Smooth muscle cell (in vitro differentiated cells): Measurements from ENCODE around the gene LIMS2. TPM values are rescaled to one million over a fixed set of nuclear protein-coding genes. Genes with fewer than 3 reads are reported as not detected.

Experiments
- DNase-seq: peaks from one replicate; lab custom pipeline; 2025; ENCODE audit not compliant: unreplicated experiment; lab: John Stamatoyannopoulos, UW
- H2AFZ ChIP-seq: fragments of 200-600 bp; sonication (generic); 2 replicates; pipeline ENCODE4 v1.6.0; 2016; ENCODE audit warnings: antibody characterized with exemption, low read depth, mild to moderate bottlenecking
- H3F3A ChIP-seq: fragments of 200-600 bp; sonication (generic); 2 replicates; pipeline ENCODE4 v1.6.0; 2017; ENCODE audit warnings: antibody characterized with exemption, low read depth
- H3K27ac ChIP-seq: fragments of 200-600 bp; sonication (generic); 2 replicates; pipeline ENCODE4 v1.5.1; 2016; ENCODE audit warnings: low read depth, mild to moderate bottlenecking
- H3K27me3 ChIP-seq: fragments of 200-600 bp; sonication (generic); 2 replicates; pipeline ENCODE4 v1.6.1; 2016; ENCODE audit warnings: low read depth, mild to moderate bottlenecking
- H3K36me3 ChIP-seq: fragments of 200-600 bp; sonication (generic); 2 replicates; pipeline ENCODE4 v1.5.1; 2016; ENCODE audit warnings: low read depth
- H3K4me1 ChIP-seq: fragments of 200-600 bp; sonication (generic); 2 replicates; pipeline ENCODE4 v1.5.1; 2016; ENCODE audit warnings: low read depth
- H3K4me2 ChIP-seq: fragments of 200-600 bp; sonication (generic); 2 replicates; pipeline ENCODE4 v1.6.0; 2016; ENCODE audit warnings: mild to moderate bottlenecking
- H3K4me3 ChIP-seq: fragments of 200-600 bp; sonication (generic); 2 replicates; pipeline ENCODE4 v1.5.1; 2016; ENCODE audit warnings: mild to moderate bottlenecking
- H3K79me2 ChIP-seq: fragments of 200-600 bp; sonication (generic); 2 replicates; pipeline ENCODE4 v1.6.0; 2016; ENCODE audit warnings: low read depth, mild to moderate bottlenecking
- H3K9ac ChIP-seq: fragments of 200-600 bp; sonication (generic); 2 replicates; pipeline ENCODE4 v1.6.0; 2016; ENCODE audit warnings: low read depth
- H3K9me3 ChIP-seq: fragments of 200-600 bp; sonication (generic); replicated peaks from 2 replicates; pipeline ENCODE4 v1.5.1; 2016; ENCODE audit warnings: low read depth
- H4K20me1 ChIP-seq: fragments of 200-600 bp; sonication (generic); 2 replicates; pipeline ENCODE4 v1.6.0; 2016; ENCODE audit warnings: low read depth
- CTCF ChIP-seq: fragments of 200-600 bp; sonication (generic); IDR thresholded peaks from 2 replicates; pipeline ENCODE4 v1.5.1; 2017; ENCODE audit warnings: borderline replicate concordance, mild to moderate bottlenecking, antibody characterized with exemption; ENCODE audit not compliant: insufficient read depth, poor library complexity, severe bottlenecking
- whole genome bisulfite sequencing: methylation state at CpG from one replicate; pipeline ENCODE4 v1.1.7; 2016; ENCODE audit warnings: low lambda C conversion rate; 5-methylcytosine and 5-hydroxymethylcytosine counted together
- polyA plus RNA-seq: library from polyadenylated mRNA; unstranded; fragments of >200 nt; fragmentation: Nextera tagmentation; extraction: Ambion mirVana; gene quantifications from 2 replicates; pipeline ENCODE4 v1.2.1, GENCODE V29; 2016
- total RNA-seq: library from RNA; depleted of rRNA; stranded (reverse); fragments of >200 nt; gene quantifications from 2 replicates; pipeline ENCODE4 v1.2.3, GENCODE V29; 2014

The LIMS2 gene
- total and polyA plus RNA-seq, 2 experiments from 2014 or later = 8.4 to 22.3 TPM

GRCh38 chr2:127604986-127605385, 70.3 kb downstream of the LIMS2 start:
- H3K9me3 ChIP-seq = no peaks in the 10 kb centered on the region
- H4K20me1 ChIP-seq = no peaks in the 10 kb centered on the region
- TF ChIP-seq CTCF = no peak
- H3K4me3 ChIP-seq = no peak overlapping the region
- no peak overlapping the region for H3K4me2 ChIP-seq
- 96% methylated on average over 8 of the region's 8 CpGs for WGBS
- no peak for DNase-seq
- no peak overlapping the region for H3K27ac ChIP-seq
- no peak overlapping the region for H2AFZ ChIP-seq
- H3K9ac ChIP-seq = no peak overlapping the region
- H3K27me3 ChIP-seq = no peaks in the 10 kb centered on the region
- no peaks in the 10 kb centered on the region for H3K4me1 ChIP-seq
- no peaks in the 10 kb centered on the region for H3K79me2 ChIP-seq
- no peaks in the 10 kb centered on the region for H3K36me3 ChIP-seq
- H3F3A ChIP-seq = no peaks in the 10 kb centered on the region

- Histone ChIP-seq H3K9me3 (no peaks in the 10 kb centered on the region), H3F3A (no peaks in the 10 kb centered on the region), H3K79me2 (no peaks in the 10 kb centered on the region), H2AFZ (peak overlapping the region; percentile 20), H3K4me1 (peaks cover 3% of the 10 kb centered on the region), H4K20me1 (no peaks in the 10 kb centered on the region), H3K27me3 (no peaks in the 10 kb centered on the region), H3K9ac (no peak overlapping the region), H3K27ac (no peak overlapping the region), H3K4me2 (peak overlapping the region; percentile 35), H3K4me3 (no peak overlapping the region), H3K36me3 (no peaks in the 10 kb centered on the region)
- WGBS = 83% methylated on average over 3 of the region's 3 CpGs
- DNase-seq = no peak
- TF ChIP-seq CTCF = no peak
Measured at GRCh38 chr2:127599211-127599610, 76.1 kb downstream of the LIMS2 start.

GRCh38 chr2:127598711-127599110, 76.6 kb downstream of the LIMS2 start:
- H3K36me3 ChIP-seq = no peaks in the 10 kb centered on the region
- H4K20me1 ChIP-seq = no peaks in the 10 kb centered on the region
- H3K9ac ChIP-seq = no peak overlapping the region
- H3K4me1 ChIP-seq = peaks cover 3% of the 10 kb centered on the region
- no peak for DNase-seq
- H3K4me2 ChIP-seq = peak overlapping the region; percentile 35
- no peaks in the 10 kb centered on the region for H3K27me3 ChIP-seq
- H3K9me3 ChIP-seq = no peaks in the 10 kb centered on the region
- peak overlapping the region; percentile 20 for H2AFZ ChIP-seq
- WGBS = 90% methylated on average over 3 of the region's 3 CpGs
- no peak overlapping the region for H3K4me3 ChIP-seq
- no peak for TF ChIP-seq CTCF
- no peaks in the 10 kb centered on the region for H3F3A ChIP-seq
- peak overlapping the region; percentile 40 for H3K27ac ChIP-seq
- no peaks in the 10 kb centered on the region for H3K79me2 ChIP-seq

GRCh38 chr2:127597984-127598380, 77.3 kb downstream of the LIMS2 start:
- H3K4me3 ChIP-seq = no peak overlapping the region
- H3K36me3 ChIP-seq = no peaks in the 10 kb centered on the region
- H3F3A ChIP-seq = no peaks in the 10 kb centered on the region
- no peaks in the 10 kb centered on the region for H3K79me2 ChIP-seq
- no peaks in the 10 kb centered on the region for H3K9me3 ChIP-seq
- no peak overlapping the region for H3K9ac ChIP-seq
- WGBS = 61% methylated on average over 4 of the region's 4 CpGs
- no peaks in the 10 kb centered on the region for H3K27me3 ChIP-seq
- no peak for TF ChIP-seq CTCF
- no peak overlapping the region for H2AFZ ChIP-seq
- peak overlapping the region; percentile 40 for H3K27ac ChIP-seq
- H3K4me1 ChIP-seq = peaks cover 3% of the 10 kb centered on the region
- DNase-seq = no peak
- H3K4me2 ChIP-seq = no peak overlapping the region
- no peaks in the 10 kb centered on the region for H4K20me1 ChIP-seq
